C4-2B (cell line): ENCODE data around the gene PRSS27.

ENCODE experiments used
- CTCF ChIP-seq: fragments of 450-650 bp; conservative IDR thresholded peaks from 2 replicates; pipeline ENCODE4 v1.5.1; 2017; ENCODE audit warnings: mild to moderate bottlenecking
- ZFX ChIP-seq: fragments of 450-650 bp; IDR thresholded peaks from 2 replicates; pipeline ENCODE4 v1.6.1; 2017

GRCh38 chr16:2698103-2698870, 21.7 kb downstream of the PRSS27 start:
- TF ChIP-seq CTCF (no peak), ZFX (no peak)
